GM12878 (cell line): ENCODE measurements around the gene ZC3H8. TPM values are rescaled to one million over a fixed set of nuclear protein-coding genes. Genes with fewer than 3 reads are reported as not detected.

ENCODE experiments used
- BACH1 ChIP-seq: fragments of 450-650 bp; IDR thresholded peaks from 2 replicates; pipeline ENCODE4 v1.6.1; 2017; ENCODE audit warnings: mild to moderate bottlenecking, borderline replicate concordance
- BHLHE40 ChIP-seq, 2 experiments: fragments of 450-650 bp in 1 of 2; IDR thresholded peaks; 2 replicates each; pipeline ENCODE4 v1.6.1; 2011 to 2017; ENCODE audit warnings: low read depth in 2 of 2, borderline replicate concordance in 1 of 2, improper control_type of control experiment in 1 of 2, low read length in 1 of 2, mild to moderate bottlenecking in 1 of 2
- CEBPB ChIP-seq, 2 experiments: fragments of 150-350 bp in 1 of 2; IDR thresholded peaks; 2 replicates each; pipeline ENCODE4 v1.6.1; 2012 to 2014; ENCODE audit warnings: low read depth in 2 of 2, low read length in 2 of 2, borderline replicate concordance in 1 of 2, inconsistent platforms in 1 of 2
- CHD4 ChIP-seq: fragments of 200-600 bp; sonication (generic); IDR thresholded peaks from 2 replicates; pipeline ENCODE4 v1.6.1; 2016; ENCODE audit warnings: mild to moderate bottlenecking
- CREB1 ChIP-seq: IDR thresholded peaks from 2 replicates; pipeline ENCODE4 v1.6.1; 2012; ENCODE audit warnings: low read depth, mild to moderate bottlenecking, inconsistent platforms
- EGR1 ChIP-seq, 2 experiments: IDR thresholded peaks; 1 replicate in 1 of 2; 2 replicates in 1 of 2; pipeline ENCODE4 v1.6.1; 2011 to 2012; ENCODE audit warnings: low read depth in 2 of 2, low read length in 2 of 2, borderline replicate concordance in 1 of 2, mild to moderate bottlenecking in 1 of 2, moderate library complexity in 1 of 2
- IKZF2 ChIP-seq, 2 experiments: fragments of 450-650 bp; IDR thresholded peaks; 2 replicates each; pipeline ENCODE4 v1.6.1; 2017; ENCODE audit warnings: mild to moderate bottlenecking in 2 of 2, moderate library complexity in 2 of 2
- JUND ChIP-seq: IDR thresholded peaks from 2 replicates; pipeline ENCODE4 v1.6.1; 2012; ENCODE audit warnings: low read depth, mild to moderate bottlenecking, low read length, improper control_type of control experiment, moderate library complexity
- MXI1 ChIP-seq: fragments of 150-350 bp; IDR thresholded peaks from 2 replicates; pipeline ENCODE4 v1.6.1; 2011; ENCODE audit warnings: low read depth, mild to moderate bottlenecking, inconsistent platforms, low read length, improper control_type of control experiment
- NR2F1 ChIP-seq: fragments of 450-650 bp; conservative IDR thresholded peaks from 2 replicates; pipeline ENCODE4 v1.6.1; 2017; ENCODE audit warnings: mild to moderate bottlenecking
- POLR2AphosphoS5 ChIP-seq: IDR thresholded peaks from 2 replicates; pipeline ENCODE4 v1.6.1; 2011; ENCODE audit warnings: mild to moderate bottlenecking, low read length, inconsistent platforms
- SKIL ChIP-seq: fragments of 450-650 bp; IDR thresholded peaks from 2 replicates; pipeline ENCODE4 v1.6.1; 2017; ENCODE audit warnings: mild to moderate bottlenecking, low read depth, inconsistent platforms; ENCODE audit not compliant: poor library complexity, severe bottlenecking
- YY1 ChIP-seq: IDR thresholded peaks from 2 replicates; pipeline ENCODE4 v1.6.1; 2011; ENCODE audit warnings: low read depth, mild to moderate bottlenecking, low read length
- ZNF24 ChIP-seq: fragments of 450-650 bp; IDR thresholded peaks from 2 replicates; pipeline ENCODE4 v1.6.1; 2017; ENCODE audit warnings: antibody characterized with exemption, mild to moderate bottlenecking
- polyA plus RNA-seq, 11 experiments: library from polyadenylated mRNA; depleted of rRNA in 4 of 11; unstranded in 6 of 11; stranded (reverse) in 5 of 11; fragments of >200 nt; fragmentation: Nextera tagmentation in 4 of 11; fragmentation: Illumina TruSeq in 1 of 11; extraction: Ambion mirVana in 4 of 11; extraction: Trizol in 1 of 11; gene quantifications; 1 replicate in 1 of 11; 2 replicates in 10 of 11; pipeline versions ENCODE4 v1.2.1 to v1.2.3, GENCODE V29; 2011 to 2016; ENCODE audit warnings: inconsistent platforms in 2 of 11, missing spikeins in 2 of 11, low read depth in 1 of 11
- total RNA-seq, 4 experiments: library from RNA; depleted of rRNA in 3 of 4; stranded (reverse); fragments of >200 nt in 3 of 4; fragmentation: Illumina TruSeq in 1 of 4; extraction: Trizol in 1 of 4; gene quantifications; 2 replicates each; pipeline versions ENCODE4 v1.2.1 to v1.2.3, GENCODE V29; 2013 to 2021
- TF ChIP-seq, protein P1 (sequence below): IDR thresholded peaks from 2 replicates; pipeline ENCODE4 v1.6.1; 2012; ENCODE audit warnings: improper control_type of control experiment, low read depth, low read length; ENCODE audit not compliant: insufficient replicate concordance
- TF ChIP-seq, protein P2 (sequence below): IDR thresholded peaks from 2 replicates; pipeline ENCODE4 v1.6.1; 2011; ENCODE audit warnings: low read depth, low read length, improper control_type of control experiment, borderline replicate concordance
- TF ChIP-seq, protein P3 (sequence below): fragments of 450-650 bp; IDR thresholded peaks from 2 replicates; pipeline ENCODE4 v1.6.1; 2017; ENCODE audit warnings: low read depth, mild to moderate bottlenecking, moderate library complexity

The ZC3H8 gene
- total and polyA plus RNA-seq, 10 of the 15 experiments (the other 5 are each of a cell fraction or from before 2014, with no cell fraction given), result 9.9 to 28.4 (median 19.5) TPM

DNA sequence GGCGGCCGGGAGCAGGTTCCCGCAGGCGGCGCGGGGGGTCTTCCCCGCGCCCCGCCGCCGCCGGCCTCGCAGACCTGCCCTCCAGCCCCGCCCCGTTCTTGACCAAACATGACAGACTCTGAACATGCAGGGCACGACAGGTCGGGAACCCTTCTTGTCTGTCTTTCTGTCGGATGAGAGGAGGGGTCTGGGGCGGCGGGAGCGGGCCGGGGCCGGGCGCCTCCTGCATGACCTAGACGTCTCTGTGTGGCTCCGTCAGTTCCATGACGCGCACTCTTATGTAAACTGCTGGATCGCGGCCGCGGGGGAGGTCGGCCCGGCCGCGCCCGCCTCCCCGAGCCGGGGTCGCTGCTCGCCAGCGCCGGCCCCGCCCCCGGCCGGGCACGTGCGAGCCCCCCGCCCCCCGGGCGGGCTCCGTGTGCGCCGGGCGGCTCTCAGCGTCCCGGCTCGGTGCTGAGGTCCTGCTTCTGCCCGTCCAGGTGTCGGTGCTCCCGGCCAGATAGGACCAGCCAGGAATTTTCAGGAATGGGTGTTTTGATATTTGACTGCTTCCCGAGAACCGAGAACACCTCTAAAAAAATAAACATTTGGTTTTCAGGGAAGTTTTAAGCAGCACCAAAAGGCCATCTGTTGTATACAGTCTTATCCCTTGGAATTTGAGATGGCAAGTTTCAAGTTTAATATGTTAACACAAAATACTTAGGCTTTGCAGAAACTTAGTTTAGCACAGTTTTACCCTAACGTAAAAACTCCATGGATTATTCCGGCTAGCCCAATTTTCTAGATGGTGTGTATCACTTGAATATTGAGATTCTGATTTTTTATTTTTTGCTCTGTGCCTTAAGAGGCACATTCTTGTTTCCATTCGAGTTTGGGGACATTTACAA is 21.3 kb upstream of the ZC3H8 start (continued):
- TF ChIP-seq, protein P1, sequence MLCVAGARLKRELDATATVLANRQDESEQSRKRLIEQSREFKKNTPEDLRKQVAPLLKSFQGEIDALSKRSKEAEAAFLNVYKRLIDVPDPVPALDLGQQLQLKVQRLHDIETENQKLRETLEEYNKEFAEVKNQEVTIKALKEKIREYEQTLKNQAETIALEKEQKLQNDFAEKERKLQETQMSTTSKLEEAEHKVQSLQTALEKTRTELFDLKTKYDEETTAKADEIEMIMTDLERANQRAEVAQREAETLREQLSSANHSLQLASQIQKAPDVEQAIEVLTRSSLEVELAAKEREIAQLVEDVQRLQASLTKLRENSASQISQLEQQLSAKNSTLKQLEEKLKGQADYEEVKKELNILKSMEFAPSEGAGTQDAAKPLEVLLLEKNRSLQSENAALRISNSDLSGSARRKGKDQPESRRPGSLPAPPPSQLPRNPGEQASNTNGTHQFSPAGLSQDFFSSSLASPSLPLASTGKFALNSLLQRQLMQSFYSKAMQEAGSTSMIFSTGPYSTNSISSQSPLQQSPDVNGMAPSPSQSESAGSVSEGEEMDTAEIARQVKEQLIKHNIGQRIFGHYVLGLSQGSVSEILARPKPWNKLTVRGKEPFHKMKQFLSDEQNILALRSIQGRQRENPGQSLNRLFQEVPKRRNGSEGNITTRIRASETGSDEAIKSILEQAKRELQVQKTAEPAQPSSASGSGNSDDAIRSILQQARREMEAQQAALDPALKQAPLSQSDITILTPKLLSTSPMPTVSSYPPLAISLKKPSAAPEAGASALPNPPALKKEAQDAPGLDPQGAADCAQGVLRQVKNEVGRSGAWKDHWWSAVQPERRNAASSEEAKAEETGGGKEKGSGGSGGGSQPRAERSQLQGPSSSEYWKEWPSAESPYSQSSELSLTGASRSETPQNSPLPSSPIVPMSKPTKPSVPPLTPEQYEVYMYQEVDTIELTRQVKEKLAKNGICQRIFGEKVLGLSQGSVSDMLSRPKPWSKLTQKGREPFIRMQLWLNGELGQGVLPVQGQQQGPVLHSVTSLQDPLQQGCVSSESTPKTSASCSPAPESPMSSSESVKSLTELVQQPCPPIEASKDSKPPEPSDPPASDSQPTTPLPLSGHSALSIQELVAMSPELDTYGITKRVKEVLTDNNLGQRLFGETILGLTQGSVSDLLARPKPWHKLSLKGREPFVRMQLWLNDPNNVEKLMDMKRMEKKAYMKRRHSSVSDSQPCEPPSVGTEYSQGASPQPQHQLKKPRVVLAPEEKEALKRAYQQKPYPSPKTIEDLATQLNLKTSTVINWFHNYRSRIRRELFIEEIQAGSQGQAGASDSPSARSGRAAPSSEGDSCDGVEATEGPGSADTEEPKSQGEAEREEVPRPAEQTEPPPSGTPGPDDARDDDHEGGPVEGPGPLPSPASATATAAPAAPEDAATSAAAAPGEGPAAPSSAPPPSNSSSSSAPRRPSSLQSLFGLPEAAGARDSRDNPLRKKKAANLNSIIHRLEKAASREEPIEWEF, result no peak
- TF ChIP-seq SKIL (no peak), ZNF24 (no peak), EGR1 (IDR thresholded peaks at IDR 0.05; ENCODE audit: borderline replicate concordance in 1 of 2, low read depth in 2 of 2, low read length in 2 of 2) (peak in 1 of 2 experiments; percentile 69; a peak in 1 of 3 replicates), BHLHE40 (IDR thresholded peaks at IDR 0.05; ENCODE audit: borderline replicate concordance in 1 of 2, low read depth in 2 of 2, low read length in 1 of 2) (peak; percentile 97 to 98), CREB1 (peak; percentile 70), CEBPB (IDR thresholded peaks at IDR 0.05; ENCODE audit: borderline replicate concordance in 1 of 2, low read depth in 2 of 2, low read length in 2 of 2) (no peak), BACH1 (0 out of 2 replicates have a peak, but pooled peaks have one; percentile 16), NR2F1 (peak; percentile 6; the same call in 1 of the 2 replicates), JUND (no peak), POLR2AphosphoS5 (peak; percentile 31), CHD4 (no peak), YY1 (no peak), IKZF2 (IDR thresholded peaks at IDR 0.05) (no peak), MXI1 (no peak)
- TF ChIP-seq, protein P2, sequence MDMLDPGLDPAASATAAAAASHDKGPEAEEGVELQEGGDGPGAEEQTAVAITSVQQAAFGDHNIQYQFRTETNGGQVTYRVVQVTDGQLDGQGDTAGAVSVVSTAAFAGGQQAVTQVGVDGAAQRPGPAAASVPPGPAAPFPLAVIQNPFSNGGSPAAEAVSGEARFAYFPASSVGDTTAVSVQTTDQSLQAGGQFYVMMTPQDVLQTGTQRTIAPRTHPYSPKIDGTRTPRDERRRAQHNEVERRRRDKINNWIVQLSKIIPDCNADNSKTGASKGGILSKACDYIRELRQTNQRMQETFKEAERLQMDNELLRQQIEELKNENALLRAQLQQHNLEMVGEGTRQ, result no peak
- TF ChIP-seq, protein P3, sequence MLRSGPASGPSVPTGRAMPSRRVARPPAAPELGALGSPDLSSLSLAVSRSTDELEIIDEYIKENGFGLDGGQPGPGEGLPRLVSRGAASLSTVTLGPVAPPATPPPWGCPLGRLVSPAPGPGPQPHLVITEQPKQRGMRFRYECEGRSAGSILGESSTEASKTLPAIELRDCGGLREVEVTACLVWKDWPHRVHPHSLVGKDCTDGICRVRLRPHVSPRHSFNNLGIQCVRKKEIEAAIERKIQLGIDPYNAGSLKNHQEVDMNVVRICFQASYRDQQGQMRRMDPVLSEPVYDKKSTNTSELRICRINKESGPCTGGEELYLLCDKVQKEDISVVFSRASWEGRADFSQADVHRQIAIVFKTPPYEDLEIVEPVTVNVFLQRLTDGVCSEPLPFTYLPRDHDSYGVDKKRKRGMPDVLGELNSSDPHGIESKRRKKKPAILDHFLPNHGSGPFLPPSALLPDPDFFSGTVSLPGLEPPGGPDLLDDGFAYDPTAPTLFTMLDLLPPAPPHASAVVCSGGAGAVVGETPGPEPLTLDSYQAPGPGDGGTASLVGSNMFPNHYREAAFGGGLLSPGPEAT, result no peak
